ENCODE results near the gene DOCK3.
"Not testable (repeated sequence)": the region's sequence is repeated elsewhere in the genome, so short reads cannot be mapped to it uniquely, and the experiment has no call there.

- not testable (repeated sequence) for TF ChIP-seq GLIS3 (CRISPR knock-in tag; IDR thresholded peaks at IDR 0.05); PPARA (CRISPR knock-in tag; IDR thresholded peaks at IDR 0.05; ENCODE audit: borderline replicate concordance); POU6F1 (CRISPR knock-in tag; IDR thresholded peaks at IDR 0.05; ENCODE audit: borderline replicate concordance, low read depth); PATZ1 (CRISPR knock-in tag; IDR thresholded peaks at IDR 0.05; ENCODE audit: borderline replicate concordance); CREB5 (CRISPR knock-in tag; IDR thresholded peaks at IDR 0.05; ENCODE audit: low read depth); RARB (CRISPR knock-in tag; IDR thresholded peaks at IDR 0.05); OSR1 (CRISPR knock-in tag; IDR thresholded peaks at IDR 0.05); ZNF8 (CRISPR knock-in tag; IDR thresholded peaks at IDR 0.05); CSRNP3 (CRISPR knock-in tag; IDR thresholded peaks at IDR 0.05); CSDC2 (CRISPR knock-in tag; IDR thresholded peaks at IDR 0.05)
These were observed 116.2 kb downstream of the DOCK3 start for GRCh38 chr3:50790894-50791293.
